EL (cell line): ENCODE results near the gene TYK2.
"Not testable (repeated sequence)": the region's sequence is repeated elsewhere in the genome, so short reads cannot be mapped to it uniquely, and the experiment has no call there.

Source experiments
- DNase-seq: peaks from one replicate; pipeline ENCODE4 v3.0.0-alpha.2; 2016

The TYK2 gene

DNA sequence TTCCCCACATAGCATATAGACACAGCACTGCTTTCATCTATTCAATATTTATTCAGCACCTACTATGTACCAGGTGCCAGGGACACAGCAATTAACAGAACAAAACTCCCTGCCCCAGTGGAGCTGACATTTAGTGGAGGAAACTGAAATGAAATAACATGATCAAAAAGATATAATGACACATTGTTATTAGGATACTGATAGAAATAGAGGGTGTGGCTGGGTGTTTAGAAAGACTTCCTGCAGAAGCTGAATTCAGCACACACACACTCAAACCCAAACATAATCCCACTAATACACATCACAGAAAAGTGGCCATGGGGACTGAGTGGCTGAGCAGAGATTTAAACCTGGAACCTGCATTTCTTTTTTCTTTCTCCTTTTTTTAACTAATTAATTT, 26.7 kb upstream of the TYK2 start:
- no peak for DNase-seq

DNA sequence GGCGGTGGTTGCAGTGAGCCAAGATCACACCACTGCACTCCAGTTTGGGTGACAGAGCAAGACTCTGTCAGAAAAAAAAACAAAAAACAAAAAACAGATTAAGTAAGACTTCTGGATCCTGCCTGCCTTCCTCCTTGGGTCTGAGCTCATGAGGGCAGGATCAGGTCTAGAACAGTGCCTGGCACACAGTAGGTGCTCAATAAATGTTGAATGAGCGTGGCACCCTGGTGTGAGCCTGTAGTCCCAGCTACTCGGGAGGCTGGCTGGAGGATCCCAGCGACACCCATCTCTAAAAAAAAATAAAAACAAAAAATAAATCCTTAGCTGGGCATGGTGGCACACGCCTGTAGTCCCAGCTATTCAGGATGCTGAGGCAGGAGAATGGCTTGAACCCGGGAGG, 25.8 kb upstream of the TYK2 start:
- no peak for DNase-seq

DNA sequence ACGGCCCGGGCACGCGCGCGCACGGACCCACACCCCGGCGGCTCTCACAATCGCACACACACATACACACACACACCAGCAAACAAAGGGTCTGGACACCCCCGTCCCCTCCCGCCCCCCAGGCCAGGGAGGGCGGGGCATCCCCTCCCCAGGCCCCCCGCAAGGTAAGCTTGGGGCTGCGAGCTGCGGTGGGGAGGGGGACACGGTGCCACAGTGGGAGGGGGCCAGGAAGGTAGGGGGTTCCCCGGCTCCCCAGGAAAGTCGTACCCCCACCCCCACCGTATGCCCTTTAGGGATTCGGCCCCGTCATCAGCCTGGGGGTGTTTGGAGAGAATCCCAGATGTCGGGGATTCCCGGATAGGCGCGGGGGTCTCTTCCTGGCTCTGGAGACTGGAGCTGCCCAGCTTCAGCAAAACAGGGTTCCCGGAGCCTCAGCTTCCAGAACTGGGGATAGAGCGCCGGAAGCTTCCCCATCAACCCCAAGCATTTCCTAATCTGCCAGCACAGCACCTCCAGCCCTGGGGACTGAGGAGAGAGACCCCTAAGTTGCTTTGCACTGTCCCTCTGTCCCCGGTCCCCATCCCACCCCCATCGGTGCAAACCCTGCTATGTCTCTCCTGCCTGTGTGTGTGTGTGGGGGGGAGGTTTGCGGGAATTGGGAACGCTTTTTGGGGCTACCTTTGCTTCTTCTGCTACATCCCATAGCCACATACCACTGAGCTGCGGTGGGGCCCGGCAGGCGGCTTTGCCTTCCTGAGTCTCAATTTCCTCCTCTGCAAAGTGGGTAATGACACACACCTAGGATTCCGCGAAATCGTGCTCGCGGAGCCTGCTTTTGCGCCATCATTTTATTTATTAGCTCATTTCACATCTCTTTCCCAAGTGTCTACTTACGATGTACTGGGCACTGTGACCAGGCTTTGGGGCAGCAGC, 24.8 kb upstream of the TYK2 start:
- no peak for DNase-seq

DNA sequence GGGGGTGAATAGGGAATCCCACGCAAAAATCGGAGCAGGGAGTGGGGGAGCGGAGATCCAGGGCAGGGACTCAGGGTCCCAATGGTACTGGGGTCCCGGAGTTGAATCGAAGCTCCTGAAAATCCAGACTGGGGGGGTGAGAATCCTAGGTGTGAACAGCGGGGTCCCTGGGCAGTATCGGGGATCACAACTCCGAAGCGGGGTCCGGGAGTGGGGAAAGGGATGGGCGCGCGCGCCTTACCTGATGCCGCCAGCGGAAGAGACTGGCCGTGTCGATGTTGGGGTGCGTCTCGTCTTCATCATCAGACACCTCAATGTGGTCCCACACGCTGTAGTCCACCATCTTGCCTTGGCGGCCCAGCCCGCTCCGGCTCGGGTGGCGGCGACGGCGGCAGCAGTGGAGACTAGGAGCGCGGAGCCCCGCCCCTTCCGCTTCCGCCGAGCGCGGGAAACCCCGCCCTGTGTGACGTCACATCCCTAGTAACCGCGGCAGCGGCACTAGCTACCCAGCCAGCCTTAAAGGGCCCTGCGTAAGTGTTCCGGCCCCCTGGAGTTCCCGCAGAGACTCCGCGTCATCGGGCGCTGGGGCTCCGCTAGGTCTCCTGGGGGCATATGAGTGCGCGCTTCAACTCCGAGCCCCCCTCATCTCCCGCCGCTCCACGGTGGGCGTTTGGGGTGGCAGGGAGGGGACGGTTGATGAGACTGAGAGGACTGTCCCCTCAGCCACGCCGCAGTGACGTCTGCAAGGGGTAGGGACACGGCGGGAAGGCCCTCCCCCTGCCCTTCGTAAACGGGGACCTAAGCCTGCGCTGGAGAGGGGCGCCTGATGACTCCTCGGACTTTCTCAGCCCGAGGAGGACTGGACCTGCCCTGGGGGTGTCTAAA, 23.0 kb upstream of the TYK2 start, which contains the start of gene CDC37:
Gene CDC37, minus strand, starts transcription at position 406 of the 885 bp plus-strand sequence. Its CDS starts 63 bp downstream, at position 343.
- peak; percentile 96 for DNase-seq

DNA sequence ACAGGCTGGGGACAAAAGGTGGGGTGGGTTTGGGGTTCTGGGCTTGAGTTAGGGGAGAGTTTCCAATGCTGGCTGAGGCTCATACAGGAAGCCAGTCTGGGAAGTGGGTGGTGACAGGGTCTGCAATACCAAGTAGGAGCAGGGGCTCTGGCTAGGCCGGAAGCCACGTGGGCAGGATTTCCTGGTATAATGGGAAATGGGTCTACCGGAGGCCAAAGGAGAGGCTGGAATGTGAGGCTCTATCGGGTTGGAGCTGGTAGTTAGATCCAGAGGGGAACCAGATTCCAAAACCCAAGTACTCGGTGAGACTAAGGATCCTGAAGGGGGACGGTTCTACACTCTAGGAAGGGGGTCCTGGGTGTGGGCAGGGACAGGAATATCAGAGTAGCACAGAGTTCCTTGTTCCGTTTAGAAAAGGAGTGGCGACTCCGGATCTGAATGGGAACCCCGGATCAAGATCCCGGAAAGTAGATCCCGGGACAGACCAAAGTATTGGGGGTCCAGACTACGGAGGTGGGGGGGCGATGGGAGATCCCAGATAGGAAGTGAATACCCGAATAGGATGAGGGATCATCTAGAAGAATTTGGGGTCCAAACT, 22.2 kb upstream of the TYK2 start:
- peak; percentile 77 for DNase-seq

DNA sequence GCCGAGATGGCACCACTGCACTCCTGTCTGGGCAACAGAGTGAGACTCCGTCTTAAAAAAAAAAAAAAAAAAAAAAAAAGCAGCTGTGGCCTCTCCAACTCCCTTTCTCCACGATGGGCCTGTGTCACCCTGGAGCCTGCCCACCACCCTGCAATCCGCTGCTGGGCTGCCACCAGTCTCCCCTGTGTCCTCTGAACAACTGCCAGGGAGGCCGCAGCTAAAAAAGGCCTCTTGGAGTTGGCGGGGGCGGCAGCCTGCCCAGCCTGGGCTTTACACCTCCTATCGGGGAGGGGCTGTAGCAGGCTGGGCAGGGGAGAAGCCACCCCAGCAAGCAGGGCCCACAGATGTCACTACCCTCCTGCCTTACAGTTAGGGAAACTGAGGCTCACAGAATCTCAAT, 19.5 kb upstream of the TYK2 start:
- no peak for DNase-seq

DNA sequence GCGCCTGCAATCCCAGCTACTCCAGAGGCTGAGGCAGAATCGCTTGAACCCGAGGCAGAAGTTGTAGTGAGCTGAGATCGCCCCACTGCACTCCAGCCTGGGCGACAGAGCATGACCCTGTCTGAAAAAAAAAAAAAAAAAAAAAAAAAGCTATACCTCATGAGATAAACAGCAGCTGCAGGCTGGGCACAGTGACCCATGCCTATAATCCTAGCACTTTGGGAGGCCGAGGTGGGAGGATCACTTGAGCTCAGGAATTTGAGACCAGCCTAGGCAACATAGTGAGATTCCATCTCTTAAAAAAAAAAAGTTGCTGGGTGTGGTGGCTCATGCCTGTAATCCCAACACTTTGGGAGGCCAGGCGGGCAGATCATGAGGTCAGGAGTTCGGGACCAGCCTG, 19.0 kb upstream of the TYK2 start:
- DNase-seq: not testable (repeated sequence)

DNA sequence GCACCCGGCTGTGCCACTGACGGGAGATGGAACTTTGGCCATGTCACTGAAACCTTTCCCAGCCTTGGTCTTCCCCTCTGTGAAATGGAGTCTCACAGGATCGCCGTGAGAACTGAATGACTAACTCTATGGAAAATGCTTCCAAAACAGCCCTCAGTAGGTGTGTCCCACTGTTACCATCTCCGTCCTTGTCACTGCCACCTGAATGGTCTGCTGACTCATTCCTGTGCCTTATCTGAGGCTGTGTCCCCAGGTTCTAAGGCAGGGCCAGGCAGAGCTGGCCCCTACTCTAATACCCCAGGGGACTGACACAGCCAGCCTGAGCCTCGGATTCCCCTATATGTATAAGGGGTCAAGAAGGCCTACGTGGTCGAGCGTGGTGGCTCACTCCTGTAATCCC, 18.4 kb upstream of the TYK2 start:
- DNase-seq: no peak

DNA sequence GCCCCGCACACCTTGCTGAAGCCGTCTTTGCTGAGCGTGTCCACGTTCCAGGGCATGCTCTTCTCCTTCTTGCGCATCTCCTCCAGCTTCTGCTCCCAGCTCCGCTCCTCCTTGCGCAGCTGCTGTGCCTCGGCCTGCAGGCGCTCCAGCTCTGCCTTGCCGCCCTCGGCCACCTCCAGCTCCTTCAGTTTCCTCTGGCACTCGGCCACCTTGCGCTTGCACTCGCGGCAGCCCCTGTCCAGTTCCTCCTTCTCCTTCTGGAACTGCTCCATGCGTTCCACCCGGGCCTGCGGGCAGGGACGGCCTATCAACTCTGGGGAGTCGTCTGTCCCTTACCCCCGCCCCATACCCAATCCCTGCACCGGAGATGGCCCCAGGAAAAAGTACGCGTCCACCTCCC, 15.5 kb upstream of the TYK2 start:
- no peak for DNase-seq

DNA sequence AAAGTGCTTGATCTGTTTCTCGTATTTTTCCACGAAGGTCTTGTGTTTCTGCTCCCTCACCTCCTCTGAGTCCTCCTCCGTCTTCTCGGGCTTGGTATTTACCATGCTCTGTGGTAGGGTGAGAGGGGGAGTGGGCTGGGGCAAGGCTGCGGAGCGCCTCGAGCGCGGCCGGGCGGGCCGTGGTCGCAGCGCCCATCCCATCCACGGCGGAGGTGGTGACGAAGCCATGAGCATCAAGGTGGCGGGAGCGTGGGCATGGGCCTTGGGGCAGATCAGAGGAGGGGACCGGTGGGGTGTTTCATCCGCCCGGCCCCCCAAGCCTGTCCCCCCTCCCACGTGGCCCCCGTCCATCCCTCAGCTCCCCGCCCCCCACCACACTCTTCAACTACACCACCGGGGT, 15.1 kb upstream of the TYK2 start:
- no peak for DNase-seq

DNA sequence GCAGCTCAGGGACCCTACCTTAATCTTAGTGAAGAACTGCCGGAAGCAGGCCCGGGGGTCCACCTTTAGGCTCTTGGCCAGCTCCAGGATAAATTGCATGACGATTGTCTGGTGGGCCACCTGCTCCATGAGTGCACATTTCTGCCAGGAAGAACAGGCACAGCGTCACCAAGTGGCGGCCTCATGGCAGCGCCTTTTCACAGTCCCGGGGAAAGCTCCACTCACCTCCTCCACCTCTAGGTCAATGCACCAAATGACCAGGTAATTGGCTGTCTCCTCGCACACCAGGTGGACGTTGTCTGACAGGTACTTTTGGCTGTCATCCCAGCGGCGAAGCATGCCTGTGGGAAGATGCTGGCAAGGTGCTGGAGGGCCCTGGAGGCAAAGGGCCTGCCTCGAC, 14.6 kb upstream of the TYK2 start:
- no peak for DNase-seq

DNA sequence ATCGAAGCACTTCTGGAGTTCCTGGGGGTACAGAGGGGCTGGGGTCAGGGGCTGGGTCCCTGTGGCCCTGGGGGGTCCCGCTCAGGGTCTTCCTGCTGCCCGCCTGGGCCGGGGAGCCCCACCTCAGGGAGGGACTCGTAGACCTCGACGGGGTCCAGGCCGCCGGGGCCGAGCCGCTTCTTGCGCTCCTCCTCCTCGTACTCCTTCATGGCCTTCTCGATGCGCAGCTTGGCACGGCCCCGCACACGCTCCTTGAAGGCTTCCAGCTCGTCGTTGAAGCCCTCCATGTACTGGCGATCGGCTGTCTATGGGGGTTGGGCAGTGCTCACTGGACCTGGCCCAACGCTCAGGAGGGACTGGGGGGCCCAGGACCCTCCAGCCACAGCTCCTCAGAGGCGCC, 12.8 kb upstream of the TYK2 start:
- no peak for DNase-seq

DNA sequence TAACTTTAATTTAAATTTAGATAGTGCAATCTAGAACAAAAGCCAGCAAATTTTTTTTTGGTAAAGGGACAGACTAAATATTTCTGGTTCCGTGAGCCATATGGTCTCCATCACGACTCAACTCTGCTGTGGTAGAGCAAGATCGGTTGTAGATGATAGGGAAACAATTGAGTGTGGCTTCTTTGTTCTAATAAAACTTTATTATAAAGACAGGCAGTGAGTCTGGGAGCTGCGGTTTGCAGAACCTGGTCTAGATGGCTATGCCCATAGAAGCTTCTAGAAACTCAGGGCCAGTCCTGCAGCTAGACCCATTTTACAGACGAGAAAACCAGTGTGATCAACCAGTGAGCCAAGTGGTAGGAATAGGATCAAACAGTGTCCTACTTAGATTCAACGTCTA, 11.7 kb upstream of the TYK2 start:
- no peak for DNase-seq

DNA sequence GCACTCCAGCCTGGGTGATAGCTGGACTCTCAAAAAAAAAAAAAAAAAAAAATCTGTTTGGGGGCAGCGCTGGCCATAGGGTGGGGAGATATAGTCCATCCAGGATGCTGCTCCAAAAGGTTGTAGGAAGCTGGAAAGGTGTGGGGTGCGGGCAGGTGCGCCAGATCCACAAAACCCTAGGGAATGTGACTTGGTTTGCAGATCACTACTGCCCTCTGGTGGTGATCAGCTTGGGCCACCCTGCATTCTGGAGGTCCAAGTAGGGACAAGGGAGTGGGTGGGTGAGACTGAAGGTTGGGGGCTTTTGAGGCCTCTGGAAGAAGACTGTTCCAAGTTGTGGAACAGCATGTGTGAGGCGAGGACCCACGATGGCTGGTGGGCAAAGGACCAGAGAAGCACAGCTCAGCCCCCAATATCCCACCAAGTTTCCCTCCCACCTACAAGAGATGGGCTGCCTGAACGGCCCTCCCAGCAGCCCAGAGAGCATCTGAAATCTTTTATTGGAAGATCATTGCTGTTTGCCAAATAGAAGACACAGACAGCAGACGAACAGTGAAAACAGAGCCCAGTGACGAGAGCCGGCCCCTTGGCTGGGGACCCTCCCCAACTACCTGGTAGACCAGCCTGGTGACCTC, 10.4 kb upstream of the TYK2 start:
- DNase-seq: peak; percentile 67

DNA sequence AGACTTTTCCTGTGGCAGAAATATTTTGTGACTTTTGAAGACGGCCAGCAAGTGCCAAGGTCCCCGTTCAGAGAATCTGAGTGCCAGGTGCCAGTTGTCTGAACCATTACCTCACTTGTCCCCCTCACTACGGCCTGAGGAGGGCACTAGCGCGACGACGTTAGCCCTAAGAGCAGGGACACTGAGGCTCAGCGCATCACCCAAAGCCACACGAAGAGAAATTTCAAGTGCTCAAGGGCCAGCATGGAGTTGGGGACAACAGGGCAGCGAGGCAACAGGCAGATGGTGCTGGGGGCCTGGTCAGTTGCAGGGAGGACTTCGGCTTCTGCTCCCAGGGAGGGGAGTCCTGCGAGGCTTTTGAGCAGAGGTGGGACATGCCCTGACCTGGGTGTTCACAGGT, 9.5 kb upstream of the TYK2 start:
- DNase-seq: peak; percentile 15

DNA sequence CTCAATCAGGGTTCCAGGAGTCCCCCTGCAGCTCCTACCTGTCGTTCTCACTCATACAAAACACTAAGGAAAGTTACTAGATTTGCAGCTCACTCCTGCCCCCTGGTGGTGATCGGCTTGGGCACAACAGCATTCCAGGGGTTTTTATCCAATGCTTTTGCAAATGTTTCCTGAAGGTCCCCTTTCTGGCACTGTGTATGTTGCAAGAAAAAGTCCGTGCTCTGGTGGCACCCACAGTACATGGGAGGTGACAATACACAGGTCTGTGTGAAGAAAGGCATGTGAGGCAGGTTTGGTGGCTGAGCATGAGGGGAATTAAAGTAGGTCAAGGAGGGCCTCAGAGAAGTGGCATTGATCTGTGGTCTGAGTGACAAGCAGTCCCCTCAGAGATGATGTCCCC, 8.6 kb upstream of the TYK2 start:
- peak; percentile 76 for DNase-seq

DNA sequence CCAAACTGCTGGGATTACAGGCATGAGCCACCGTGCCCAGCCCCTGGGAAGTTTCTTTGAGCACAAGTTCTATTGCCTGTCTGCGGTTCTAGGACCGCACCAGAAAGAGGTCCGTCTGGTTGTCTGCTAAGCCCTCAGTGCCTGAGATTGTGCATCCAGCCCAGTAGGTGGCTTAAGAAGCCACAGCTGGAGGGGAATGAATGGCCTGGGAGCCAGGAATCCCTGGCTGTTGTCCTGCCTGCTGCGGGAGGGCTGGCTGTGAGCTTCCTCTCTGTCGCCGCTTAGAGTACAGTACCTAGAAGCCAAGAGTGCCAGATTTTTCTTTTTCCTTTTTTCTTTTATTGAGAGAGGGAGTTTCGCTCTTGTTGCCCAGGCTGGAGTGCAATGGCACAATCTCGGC, 4.2 kb upstream of the TYK2 start:
- DNase-seq: no peak

DNA sequence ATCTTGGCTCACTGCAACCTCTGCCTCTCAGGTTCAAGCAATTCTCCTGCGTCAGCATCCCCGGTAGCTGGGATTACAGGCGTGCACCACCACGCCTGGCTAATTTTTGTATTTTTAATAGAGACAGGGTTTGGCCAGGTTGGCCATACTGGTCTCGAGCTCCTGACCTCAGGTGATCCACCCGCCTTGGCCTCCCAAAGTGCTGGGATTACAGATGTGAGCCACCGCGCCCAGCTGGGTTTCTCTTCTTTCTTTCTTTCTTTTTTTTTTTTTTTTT, 2.8 kb upstream of the TYK2 start:
- not testable (repeated sequence) for DNase-seq

DNA sequence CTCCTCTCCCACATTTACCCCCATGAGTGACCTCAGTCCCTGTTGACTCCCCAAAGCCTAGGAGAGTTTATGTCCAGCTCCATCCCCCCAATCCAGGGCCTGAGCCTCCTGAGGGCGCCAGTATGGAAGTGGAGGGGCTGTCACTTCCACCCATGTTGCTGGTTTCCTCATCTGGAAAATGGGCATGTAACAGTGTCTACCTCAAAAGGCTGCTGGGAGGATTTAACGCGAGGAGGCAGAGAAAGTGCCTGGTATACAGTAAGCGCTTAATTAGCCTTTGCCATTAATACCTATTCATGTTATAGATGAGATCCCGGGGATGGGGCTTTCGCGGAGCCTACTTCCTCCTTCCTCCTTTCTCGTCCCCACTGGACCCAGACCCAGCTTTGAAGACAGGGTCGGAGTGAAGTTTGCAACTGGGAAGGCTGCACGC, 476 bp downstream of the TYK2 start:
- DNase-seq: no peak

DNA sequence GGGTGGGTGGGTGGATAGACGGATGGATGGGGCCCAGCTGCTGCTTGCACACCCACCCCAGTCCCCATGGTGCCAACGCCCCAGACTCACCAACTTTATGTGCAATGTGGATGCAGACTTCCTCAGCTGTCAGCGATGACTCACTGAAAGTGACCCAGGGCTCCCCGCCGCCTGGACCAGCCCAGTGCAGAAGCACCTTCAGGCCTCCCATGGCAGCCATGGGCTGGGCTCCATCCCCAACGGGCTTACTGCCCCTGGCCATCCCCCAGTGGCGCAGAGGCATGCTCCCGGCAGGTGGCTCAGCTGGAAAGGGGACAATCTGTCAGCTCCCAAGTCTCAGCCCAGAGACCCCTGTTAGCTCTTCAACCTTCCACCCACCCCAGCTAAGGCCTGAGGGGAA, 2.2 kb downstream of the TYK2 start:
- no peak for DNase-seq

DNA sequence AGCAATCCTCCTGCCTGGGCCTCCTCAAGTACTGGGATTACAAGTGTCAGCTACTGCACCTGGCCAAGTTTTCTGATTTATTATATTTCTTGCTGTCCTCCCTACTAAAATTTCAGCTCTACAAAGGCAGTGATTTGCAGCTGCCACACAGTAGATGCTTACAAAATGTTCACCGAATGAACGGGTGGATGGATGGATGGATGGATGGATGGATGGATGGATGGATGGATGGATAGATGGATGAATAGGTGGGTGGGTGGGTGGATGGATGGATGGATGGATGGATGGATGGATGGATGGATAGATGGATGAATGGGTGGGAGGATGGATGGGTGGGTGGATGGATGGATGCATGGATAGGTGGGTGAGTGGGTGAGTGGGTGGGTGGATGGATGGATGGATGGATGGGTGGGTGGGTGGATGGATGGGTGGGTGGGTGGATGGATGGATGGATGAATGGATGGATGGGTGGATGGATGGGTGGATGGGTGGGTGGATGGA, 3.2 kb downstream of the TYK2 start:
- DNase-seq: not testable (repeated sequence)

DNA sequence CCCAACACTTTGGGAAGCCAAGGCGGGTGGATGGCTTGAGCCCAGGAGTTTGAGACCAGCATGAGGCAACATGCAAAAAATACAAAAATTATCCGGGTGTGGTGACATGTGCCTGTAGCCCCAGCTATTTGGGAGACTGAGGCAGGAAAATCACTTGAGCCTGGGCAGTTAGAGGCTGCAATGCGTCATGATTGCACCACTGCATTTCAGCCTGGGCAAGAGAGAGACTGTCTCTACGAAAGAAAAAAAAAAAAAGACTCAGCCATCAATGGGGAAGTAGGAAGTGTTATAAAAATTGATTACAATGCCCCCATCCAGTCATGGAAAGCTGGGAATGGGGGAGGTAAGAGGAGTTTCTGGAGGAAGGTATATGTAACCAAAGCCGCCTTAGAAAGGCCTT, 5.4 kb downstream of the TYK2 start:
- no peak for DNase-seq

DNA sequence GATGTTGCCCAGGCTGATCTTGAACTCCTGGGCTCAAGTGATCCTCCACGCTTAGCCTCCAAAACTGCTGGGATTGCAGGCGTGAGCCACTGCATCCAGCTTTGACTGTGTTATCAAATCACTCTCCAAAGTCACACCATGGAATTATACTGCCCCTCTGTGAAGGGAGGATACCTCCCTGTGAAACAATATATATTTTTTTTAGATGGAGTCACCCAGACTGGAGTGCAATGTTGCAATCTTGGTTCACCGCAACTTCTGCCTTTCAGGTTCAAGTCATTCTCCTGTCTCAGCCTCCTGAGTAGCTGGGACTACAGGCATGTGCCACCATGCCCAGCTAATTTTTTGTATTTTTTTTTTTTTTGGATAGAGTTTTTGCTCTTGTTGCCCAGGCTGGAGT, 7.7 kb downstream of the TYK2 start:
- DNase-seq: no peak
